ENCODE results near the gene HYAL2. TPM values are rescaled to one million over a fixed set of nuclear protein-coding genes. Genes with fewer than 3 reads are reported as not detected.
A peak's percentile ranks its signal among the peaks of the same experiment; 100 is the strongest.

The HYAL2 gene
- total and polyA plus RNA-seq, 9 of the 15 experiments (the other 6 are each of a cell fraction or from before 2014, with no cell fraction given), result 0.36 to 22.7 (median 11.4) TPM; not detected in 1

DNA sequence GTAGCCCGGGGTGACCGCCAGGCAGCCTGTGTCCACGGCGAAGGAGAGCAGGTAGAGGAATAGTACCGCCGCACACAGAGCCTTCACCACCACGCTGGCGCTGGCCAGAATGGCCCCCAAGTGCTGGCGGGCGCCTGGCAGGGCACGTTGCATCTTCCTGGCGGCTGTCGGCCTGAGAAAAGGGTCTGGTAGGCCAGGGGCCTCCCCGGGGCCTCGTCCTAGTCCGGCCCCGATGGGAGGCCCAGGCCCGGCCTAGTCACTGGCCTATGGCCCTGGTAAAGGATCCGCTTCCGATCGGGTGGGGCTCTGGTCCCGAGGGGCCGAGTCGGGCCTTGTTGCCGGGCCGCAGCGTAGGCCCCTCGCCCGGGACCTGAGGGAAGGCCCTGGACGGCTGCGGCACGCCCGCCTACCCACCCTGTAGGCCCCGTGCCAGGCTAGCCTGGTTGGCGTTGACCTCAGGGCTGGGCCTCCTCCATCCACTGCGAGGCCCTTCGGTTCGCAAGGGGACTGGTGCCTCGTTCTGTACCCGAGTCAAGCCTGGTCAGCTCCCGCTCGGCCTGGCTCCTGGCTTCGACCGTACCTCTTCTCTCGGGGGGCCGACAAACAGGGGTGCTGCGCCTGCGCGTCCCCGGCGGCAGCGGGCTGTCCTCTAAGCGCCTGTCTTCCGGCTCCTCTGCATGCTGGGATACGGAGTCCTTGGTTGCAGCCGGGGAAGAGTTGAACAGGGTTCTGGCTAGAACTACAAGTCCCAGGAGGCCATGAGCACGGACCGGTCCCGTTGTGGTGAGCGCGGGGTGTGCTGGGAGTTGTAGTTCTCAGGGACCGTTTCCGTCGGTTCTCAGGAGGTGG lies 36.6 kb upstream of the HYAL2 start, which contains the start of gene TMEM115 (continued):
- TF ChIP-seq, protein P1, sequence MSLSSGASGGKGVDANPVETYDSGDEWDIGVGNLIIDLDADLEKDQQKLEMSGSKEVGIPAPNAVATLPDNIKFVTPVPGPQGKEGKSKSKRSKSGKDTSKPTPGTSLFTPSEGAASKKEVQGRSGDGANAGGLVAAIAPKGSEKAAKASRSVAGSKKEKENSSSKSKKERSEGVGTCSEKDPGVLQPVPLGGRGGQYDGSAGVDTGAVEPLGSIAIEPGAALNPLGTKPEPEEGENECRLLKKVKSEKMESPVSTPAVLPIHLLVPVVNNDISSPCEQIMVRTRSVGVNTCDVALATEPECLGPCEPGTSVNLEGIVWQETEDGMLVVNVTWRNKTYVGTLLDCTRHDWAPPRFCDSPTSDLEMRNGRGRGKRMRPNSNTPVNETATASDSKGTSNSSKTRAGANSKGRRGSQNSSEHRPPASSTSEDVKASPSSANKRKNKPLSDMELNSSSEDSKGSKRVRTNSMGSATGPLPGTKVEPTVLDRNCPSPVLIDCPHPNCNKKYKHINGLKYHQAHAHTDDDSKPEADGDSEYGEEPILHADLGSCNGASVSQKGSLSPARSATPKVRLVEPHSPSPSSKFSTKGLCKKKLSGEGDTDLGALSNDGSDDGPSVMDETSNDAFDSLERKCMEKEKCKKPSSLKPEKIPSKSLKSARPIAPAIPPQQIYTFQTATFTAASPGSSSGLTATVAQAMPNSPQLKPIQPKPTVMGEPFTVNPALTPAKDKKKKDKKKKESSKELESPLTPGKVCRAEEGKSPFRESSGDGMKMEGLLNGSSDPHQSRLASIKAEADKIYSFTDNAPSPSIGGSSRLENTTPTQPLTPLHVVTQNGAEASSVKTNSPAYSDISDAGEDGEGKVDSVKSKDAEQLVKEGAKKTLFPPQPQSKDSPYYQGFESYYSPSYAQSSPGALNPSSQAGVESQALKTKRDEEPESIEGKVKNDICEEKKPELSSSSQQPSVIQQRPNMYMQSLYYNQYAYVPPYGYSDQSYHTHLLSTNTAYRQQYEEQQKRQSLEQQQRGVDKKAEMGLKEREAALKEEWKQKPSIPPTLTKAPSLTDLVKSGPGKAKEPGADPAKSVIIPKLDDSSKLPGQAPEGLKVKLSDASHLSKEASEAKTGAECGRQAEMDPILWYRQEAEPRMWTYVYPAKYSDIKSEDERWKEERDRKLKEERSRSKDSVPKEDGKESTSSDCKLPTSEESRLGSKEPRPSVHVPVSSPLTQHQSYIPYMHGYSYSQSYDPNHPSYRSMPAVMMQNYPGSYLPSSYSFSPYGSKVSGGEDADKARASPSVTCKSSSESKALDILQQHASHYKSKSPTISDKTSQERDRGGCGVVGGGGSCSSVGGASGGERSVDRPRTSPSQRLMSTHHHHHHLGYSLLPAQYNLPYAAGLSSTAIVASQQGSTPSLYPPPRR (CRISPR knock-in tag; IDR thresholded peaks at IDR 0.05; ENCODE audit: borderline replicate concordance), result no peak
- no peak for TF ChIP-seq BCOR (IDR thresholded peaks at IDR 0.05)
- no peak for TF ChIP-seq ZNF668 (CRISPR knock-in tag; IDR thresholded peaks at IDR 0.05)
- no peak for TF ChIP-seq CAMTA2 (CRISPR knock-in tag; conservative IDR thresholded peaks at IDR 0.05)
- TF ChIP-seq, protein P2, sequence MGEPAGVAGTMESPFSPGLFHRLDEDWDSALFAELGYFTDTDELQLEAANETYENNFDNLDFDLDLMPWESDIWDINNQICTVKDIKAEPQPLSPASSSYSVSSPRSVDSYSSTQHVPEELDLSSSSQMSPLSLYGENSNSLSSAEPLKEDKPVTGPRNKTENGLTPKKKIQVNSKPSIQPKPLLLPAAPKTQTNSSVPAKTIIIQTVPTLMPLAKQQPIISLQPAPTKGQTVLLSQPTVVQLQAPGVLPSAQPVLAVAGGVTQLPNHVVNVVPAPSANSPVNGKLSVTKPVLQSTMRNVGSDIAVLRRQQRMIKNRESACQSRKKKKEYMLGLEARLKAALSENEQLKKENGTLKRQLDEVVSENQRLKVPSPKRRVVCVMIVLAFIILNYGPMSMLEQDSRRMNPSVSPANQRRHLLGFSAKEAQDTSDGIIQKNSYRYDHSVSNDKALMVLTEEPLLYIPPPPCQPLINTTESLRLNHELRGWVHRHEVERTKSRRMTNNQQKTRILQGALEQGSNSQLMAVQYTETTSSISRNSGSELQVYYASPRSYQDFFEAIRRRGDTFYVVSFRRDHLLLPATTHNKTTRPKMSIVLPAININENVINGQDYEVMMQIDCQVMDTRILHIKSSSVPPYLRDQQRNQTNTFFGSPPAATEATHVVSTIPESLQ (CRISPR knock-in tag; IDR thresholded peaks at IDR 0.05), result no peak
- no peak for TF ChIP-seq ESRRB (CRISPR knock-in tag; IDR thresholded peaks at IDR 0.05; ENCODE audit: borderline replicate concordance)
- no peak for TF ChIP-seq ZBTB17 (CRISPR knock-in tag; IDR thresholded peaks at IDR 0.05)
- TF ChIP-seq, protein P3, sequence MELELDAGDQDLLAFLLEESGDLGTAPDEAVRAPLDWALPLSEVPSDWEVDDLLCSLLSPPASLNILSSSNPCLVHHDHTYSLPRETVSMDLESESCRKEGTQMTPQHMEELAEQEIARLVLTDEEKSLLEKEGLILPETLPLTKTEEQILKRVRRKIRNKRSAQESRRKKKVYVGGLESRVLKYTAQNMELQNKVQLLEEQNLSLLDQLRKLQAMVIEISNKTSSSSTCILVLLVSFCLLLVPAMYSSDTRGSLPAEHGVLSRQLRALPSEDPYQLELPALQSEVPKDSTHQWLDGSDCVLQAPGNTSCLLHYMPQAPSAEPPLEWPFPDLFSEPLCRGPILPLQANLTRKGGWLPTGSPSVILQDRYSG (tag; conservative IDR thresholded peaks at IDR 0.05; ENCODE audit: low read depth), result no peak
- no peak for TF ChIP-seq TRIM28 (IDR thresholded peaks at IDR 0.05)
- no peak for TF ChIP-seq POLR2B (IDR thresholded peaks at IDR 0.05; ENCODE audit: low read depth, partially characterized antibody)
- no peak for TF ChIP-seq PTRF (tag; IDR thresholded peaks at IDR 0.05)
- peak; percentile 83; the same call in 1 of the 2 replicates for TF ChIP-seq PHF8 (IDR thresholded peaks at IDR 0.05; ENCODE audit: borderline replicate concordance, low read length)
- no peak for TF ChIP-seq CSDE1 (IDR thresholded peaks at IDR 0.05)
- TF ChIP-seq, protein P4, sequence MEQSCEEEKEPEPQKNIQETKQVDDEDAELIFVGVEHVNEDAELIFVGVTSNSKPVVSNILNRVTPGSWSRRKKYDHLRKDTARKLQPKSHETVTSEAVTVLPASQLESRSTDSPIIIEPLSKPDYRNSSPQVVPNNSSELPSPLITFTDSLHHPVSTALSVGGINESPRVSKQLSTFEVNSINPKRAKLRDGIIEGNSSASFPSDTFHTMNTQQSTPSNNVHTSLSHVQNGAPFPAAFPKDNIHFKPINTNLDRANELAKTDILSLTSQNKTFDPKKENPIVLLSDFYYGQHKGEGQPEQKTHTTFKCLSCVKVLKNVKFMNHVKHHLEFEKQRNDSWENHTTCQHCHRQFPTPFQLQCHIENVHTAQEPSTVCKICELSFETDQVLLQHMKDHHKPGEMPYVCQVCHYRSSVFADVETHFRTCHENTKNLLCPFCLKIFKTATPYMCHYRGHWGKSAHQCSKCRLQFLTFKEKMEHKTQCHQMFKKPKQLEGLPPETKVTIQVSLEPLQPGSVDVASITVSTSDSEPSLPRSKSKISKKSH (CRISPR knock-in tag; IDR thresholded peaks at IDR 0.05), result no peak
- TF ChIP-seq ZFPM2 (CRISPR knock-in tag; IDR thresholded peaks at IDR 0.05), result no peak
- no peak for TF ChIP-seq MAFG (tag; conservative IDR thresholded peaks at IDR 0.05)
- TF ChIP-seq POLR2AphosphoS2 (IDR thresholded peaks at IDR 0.05; ENCODE audit: low read length), result no peak
- no peak for TF ChIP-seq ZSCAN32 (CRISPR knock-in tag; IDR thresholded peaks at IDR 0.05)
